IMR-90 (cell line): ENCODE measurements around the gene FADD. TPM values are rescaled to one million over a fixed set of nuclear protein-coding genes. Genes with fewer than 3 reads are reported as not detected.

ENCODE experiments used
- ATAC-seq: fragments of 200-7000 bp; cut with Tn5 transposase; 2 replicates; pipeline ENCODE4 v1.9.1; 2020; ENCODE audit warnings: low read depth, mild to moderate bottlenecking, moderate library complexity
- BruUV-seq: library from RNA; stranded (reverse); fragments of 400-500 nt; replicated peaks from 2 replicates; lab custom pipeline; 2021; lab: Mats Ljungman, UMichigan
- CTCF ChIA-PET: fragments of 300-600 bp; formaldehyde crosslinking; extraction: SDS; loops from one replicate; lab custom pipeline; 2021; ENCODE audit warnings: antibody characterized with exemption; lab: Yijun Ruan, JAX
- POLR2A ChIA-PET: fragments of 300-600 bp; sonication (Branson Sonifier 250); formaldehyde crosslinking; loops from one replicate; lab custom pipeline; 2022; ENCODE audit warnings: antibody characterized with exemption; ENCODE audit not compliant: unreplicated experiment; lab: Charles Lee
- DNase-seq: peaks from one replicate; pipeline ENCODE4 v3.0.0; 2013
- H2AFZ ChIP-seq: replicated peaks from 2 replicates; pipeline ENCODE3; 2013; ENCODE audit warnings: low read length, mild to moderate bottlenecking; ENCODE audit not compliant: poor library complexity
- H2AK5ac ChIP-seq: 2 replicates; pipeline ENCODE4 v1.6.1; 2013; ENCODE audit warnings: low read depth, low read length, inconsistent platforms
- H2AK9ac ChIP-seq: replicated peaks from 2 replicates; pipeline ENCODE3; 2013; ENCODE audit warnings: mild to moderate bottlenecking, low read depth, low read length, moderate library complexity; ENCODE audit not compliant: poor library complexity
- H2BK120ac ChIP-seq: 2 replicates; pipeline ENCODE4 v1.6.1; 2013; ENCODE audit warnings: low read depth, low read length, inconsistent platforms
- H2BK15ac ChIP-seq: 3 replicates; pipeline ENCODE4 v1.6.1; 2013; ENCODE audit warnings: low read depth, low read length, inconsistent platforms
- H2BK20ac ChIP-seq: 2 replicates; pipeline ENCODE4 v1.6.1; 2013; ENCODE audit warnings: low read depth, mild to moderate bottlenecking, inconsistent platforms, low read length, moderate library complexity
- H2BK5ac ChIP-seq: 2 replicates; pipeline ENCODE4 v1.6.1; 2013; ENCODE audit warnings: mild to moderate bottlenecking, low read depth, low read length, inconsistent platforms; ENCODE audit not compliant: poor library complexity, severe bottlenecking
- H3K14ac ChIP-seq: replicated peaks from 2 replicates; pipeline ENCODE4 v1.6.1; 2013; ENCODE audit warnings: low read depth, low read length, inconsistent platforms
- H3K18ac ChIP-seq: 2 replicates; pipeline ENCODE4 v1.6.1; 2013; ENCODE audit warnings: low read depth, low read length, control low read depth
- H3K23ac ChIP-seq: 2 replicates; pipeline ENCODE4 v1.6.1; 2013; ENCODE audit warnings: low read depth, low read length, inconsistent platforms
- H3K27ac ChIP-seq: 2 replicates; pipeline ENCODE4 v1.5.1; 2013; ENCODE audit warnings: mild to moderate bottlenecking, control low read depth, low read length; ENCODE audit not compliant: insufficient read depth
- H3K27me3 ChIP-seq: 2 replicates; pipeline ENCODE4 v1.6.1; 2013; ENCODE audit warnings: low read length; ENCODE audit not compliant: control insufficient read depth, insufficient read depth
- H3K36me3 ChIP-seq: 2 replicates; pipeline ENCODE4 v1.6.1; 2013; ENCODE audit warnings: low read length, mixed read lengths; ENCODE audit not compliant: control insufficient read depth, insufficient read depth
- H3K4ac ChIP-seq: 2 replicates; pipeline ENCODE4 v1.6.1; 2013; ENCODE audit warnings: low read depth, low read length, inconsistent platforms
- H3K4me1 ChIP-seq: 2 replicates; pipeline ENCODE4 v1.6.1; 2013; ENCODE audit warnings: low read length, mixed read lengths; ENCODE audit not compliant: control insufficient read depth, insufficient read depth
- H3K4me2 ChIP-seq: 2 replicates; pipeline ENCODE4 v1.6.1; 2013; ENCODE audit warnings: low read depth, mild to moderate bottlenecking, control low read depth, low read length, moderate library complexity
- H3K4me3 ChIP-seq: 2 replicates; pipeline ENCODE4 v1.5.1; 2013; ENCODE audit warnings: low read depth, mild to moderate bottlenecking, control low read depth, low read length, moderate library complexity; ENCODE audit not compliant: insufficient read depth
- H3K56ac ChIP-seq: 2 replicates; pipeline ENCODE4 v1.6.1; 2013; ENCODE audit warnings: low read length, inconsistent platforms; ENCODE audit not compliant: insufficient read depth; ENCODE audit errors: extremely low read depth
- H3K79me1 ChIP-seq, 2 experiments: 2 replicates each; pipeline ENCODE4 v1.6.1; 2013; ENCODE audit warnings: low read length in 2 of 2, inconsistent platforms in 1 of 2, low read depth in 1 of 2
- H3K9ac ChIP-seq: 2 replicates; pipeline ENCODE4 v1.6.1; 2013; ENCODE audit warnings: low read depth, low read length, control low read depth
- H3K9me1 ChIP-seq: 2 replicates; pipeline ENCODE4 v1.6.1; 2013; ENCODE audit warnings: low read length, inconsistent platforms; ENCODE audit not compliant: insufficient read depth
- H3K9me3 ChIP-seq: 2 replicates; pipeline ENCODE4 v1.6.1; 2013; ENCODE audit warnings: low read length; ENCODE audit not compliant: control insufficient read depth, insufficient read depth
- H4K20me1 ChIP-seq: 2 replicates; pipeline ENCODE4 v1.6.1; 2013; ENCODE audit warnings: low read length, inconsistent platforms; ENCODE audit not compliant: insufficient read depth
- H4K5ac ChIP-seq: 2 replicates; pipeline ENCODE4 v1.6.1; 2013; ENCODE audit warnings: mild to moderate bottlenecking, low read depth, low read length, control low read depth
- H4K8ac ChIP-seq, 2 experiments: 2 replicates each; pipeline ENCODE4 v1.6.1; 2013; ENCODE audit warnings: low read depth in 2 of 2, low read length in 2 of 2, control low read depth in 1 of 2, inconsistent platforms in 1 of 2
- H4K91ac ChIP-seq: 2 replicates; pipeline ENCODE4 v1.6.1; 2013; ENCODE audit warnings: low read depth, low read length, inconsistent platforms; ENCODE audit not compliant: insufficient read depth
- CEBPB ChIP-seq: IDR thresholded peaks from 2 replicates; pipeline ENCODE4 v1.6.1; 2012; ENCODE audit warnings: low read depth, low read length, improper control_type of control experiment
- CHD1 ChIP-seq: IDR thresholded peaks from 2 replicates; pipeline ENCODE4 v1.6.1; 2012; ENCODE audit warnings: low read depth, low read length, improper control_type of control experiment
- FOS ChIP-seq: fragments of 150-350 bp; IDR thresholded peaks from 2 replicates; pipeline ENCODE4 v1.6.1; 2016; ENCODE audit warnings: low read depth, low read length
- MAZ ChIP-seq: IDR thresholded peaks from 2 replicates; pipeline ENCODE4 v1.6.1; 2012; ENCODE audit warnings: low read depth, mild to moderate bottlenecking, low read length, improper control_type of control experiment, moderate library complexity, borderline replicate concordance
- WGBS, 2 experiments: methylation state at CpG; one replicate each; pipeline versions ENCODE4 v1.1.5 to v1.1.7; 2013; ENCODE audit warnings: missing lambda C conversion rate in 2 of 2; ENCODE audit not compliant: insufficient read length in 1 of 2; ENCODE audit errors: extremely low coverage in 2 of 2; 5-methylcytosine and 5-hydroxymethylcytosine counted together
- dilution Hi-C: fragments of 300-500 bp; cut with HindIII; formaldehyde crosslinking; loops from one replicate; pipeline ENCODE4 v1.14.3; 2018; ENCODE audit warnings: low sequenced_read_pairs; ENCODE audit not compliant: unreplicated experiment
- in situ Hi-C: fragments of 300-500 bp; cut with MboI; formaldehyde crosslinking; loops from 3 replicates; pipeline ENCODE4 v1.14.3; 2019; ENCODE audit warnings: low sequenced_read_pairs, inconsistent platforms, mixed read lengths
- intact Hi-C: fragments of 100-400 bp; cut with micrococcal nuclease; formaldehyde crosslinking; loops from 2 replicates; pipeline ENCODE4 v1.10.0; 2022
- polyA plus RNA-seq, 3 experiments: library from polyadenylated mRNA; depleted of rRNA; stranded (reverse); fragments of >200 nt; gene quantifications; 2 replicates each; pipeline ENCODE4 v1.2.3, GENCODE V29; 2012; ENCODE audit warnings: low replicate concordance in 1 of 3
- total RNA-seq: library from RNA; depleted of rRNA; stranded (reverse); fragments of >200 nt; gene quantifications from 2 replicates; pipeline ENCODE4 v1.2.3, GENCODE V29; 2012

The FADD gene
- total and polyA plus RNA-seq, 2 of the 4 experiments (the other 2 are of a cell fraction): 38.1 to 44.4 TPM

DNA sequence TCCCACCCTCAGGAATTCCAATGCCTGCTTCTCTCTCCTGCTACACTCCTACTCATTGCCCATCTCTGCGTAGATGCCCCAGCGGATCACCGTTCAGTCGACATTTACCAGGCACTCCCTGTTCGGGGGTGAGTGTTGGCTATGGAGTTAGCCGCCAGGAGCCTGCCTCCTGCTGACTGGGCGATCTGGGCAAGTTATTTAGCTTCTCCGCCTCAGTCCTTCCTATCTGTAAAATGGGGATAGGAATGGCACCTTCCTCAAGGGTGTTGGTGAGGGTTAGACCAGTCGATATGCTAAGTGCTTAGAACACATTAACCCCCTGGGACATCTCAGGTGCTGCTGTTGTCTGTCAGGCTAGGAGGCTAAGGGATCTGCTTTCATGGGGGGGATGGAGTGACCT lies 30.9 kb downstream of the FADD start:
- H3K9me1 ChIP-seq: peaks cover 8% of the 10 kb centered on the region
- no peak overlapping the region for H4K91ac ChIP-seq
- H3K9ac ChIP-seq: no peak overlapping the region
- H3K79me1 ChIP-seq: no peaks in the 10 kb centered on the region
- TF ChIP-seq FOS (no peak), CHD1 (no peak), CEBPB (no peak), MAZ (no peak)
- 0 out of 2 replicates have a peak, but pooled peaks cover 2% of the 10 kb centered on the region for H3K4me1 ChIP-seq
- 93% methylated on average over 7 of the region's 9 CpGs; no CpG with 5 or more reads in 1 of the 2 experiments for WGBS, 2 experiments
- no peak overlapping the region for H2BK5ac ChIP-seq
- no peak overlapping the region for H4K8ac ChIP-seq
- no peak overlapping the region for H3K18ac ChIP-seq
- H2AFZ ChIP-seq: no peak overlapping the region
- no peak overlapping the region for H4K5ac ChIP-seq
- H3K23ac ChIP-seq: no peak overlapping the region
- H3K14ac ChIP-seq: no peak overlapping the region
- H3K27me3 ChIP-seq: peaks cover 32% of the 10 kb centered on the region
- in situ Hi-C loops (no loop called here), dilution Hi-C loops (no loop called here), intact Hi-C loops (no loop called here)
- H3K4ac ChIP-seq: no peak overlapping the region
- POLR2A ChIA-PET: no interaction called here
- H3K27ac ChIP-seq: no peak overlapping the region
- DNase-seq (no peak), ATAC-seq (no peak)
- H2BK20ac ChIP-seq: no peak overlapping the region
- no peak overlapping the region for H2BK120ac ChIP-seq
- H2AK5ac ChIP-seq: no peak overlapping the region
- CTCF ChIA-PET: no interaction called here
- peaks cover 3% of the 10 kb centered on the region; the same call in 1 of the 2 replicates for H3K9me3 ChIP-seq
- no peak overlapping the region for H3K4me3 ChIP-seq
- H2AK9ac ChIP-seq: no peak overlapping the region
- H4K20me1 ChIP-seq: peaks cover 7% of the 10 kb centered on the region; the same call in 1 of the 2 replicates
- H2BK15ac ChIP-seq: no peak overlapping the region
- no peak overlapping the region for H3K4me2 ChIP-seq
- H3K56ac ChIP-seq: no peak overlapping the region
- BruUV-seq: no TSS peak
- no peaks in the 10 kb centered on the region for H3K36me3 ChIP-seq
